GM10266 (cell line): ENCODE results near the gene GRK4.

Experiments used
- DNase-seq: peaks from one replicate; pipeline ENCODE4 v3.0.0; 2012; ENCODE audit errors: extremely low spot score
- CTCF ChIP-seq: IDR thresholded peaks from 2 replicates; pipeline ENCODE4 v1.5.1; 2012; ENCODE audit warnings: mild to moderate bottlenecking, low read depth; ENCODE audit not compliant: control insufficient read depth, insufficient read depth; ENCODE audit errors: missing control alignments

Gene GRK4

DNA sequence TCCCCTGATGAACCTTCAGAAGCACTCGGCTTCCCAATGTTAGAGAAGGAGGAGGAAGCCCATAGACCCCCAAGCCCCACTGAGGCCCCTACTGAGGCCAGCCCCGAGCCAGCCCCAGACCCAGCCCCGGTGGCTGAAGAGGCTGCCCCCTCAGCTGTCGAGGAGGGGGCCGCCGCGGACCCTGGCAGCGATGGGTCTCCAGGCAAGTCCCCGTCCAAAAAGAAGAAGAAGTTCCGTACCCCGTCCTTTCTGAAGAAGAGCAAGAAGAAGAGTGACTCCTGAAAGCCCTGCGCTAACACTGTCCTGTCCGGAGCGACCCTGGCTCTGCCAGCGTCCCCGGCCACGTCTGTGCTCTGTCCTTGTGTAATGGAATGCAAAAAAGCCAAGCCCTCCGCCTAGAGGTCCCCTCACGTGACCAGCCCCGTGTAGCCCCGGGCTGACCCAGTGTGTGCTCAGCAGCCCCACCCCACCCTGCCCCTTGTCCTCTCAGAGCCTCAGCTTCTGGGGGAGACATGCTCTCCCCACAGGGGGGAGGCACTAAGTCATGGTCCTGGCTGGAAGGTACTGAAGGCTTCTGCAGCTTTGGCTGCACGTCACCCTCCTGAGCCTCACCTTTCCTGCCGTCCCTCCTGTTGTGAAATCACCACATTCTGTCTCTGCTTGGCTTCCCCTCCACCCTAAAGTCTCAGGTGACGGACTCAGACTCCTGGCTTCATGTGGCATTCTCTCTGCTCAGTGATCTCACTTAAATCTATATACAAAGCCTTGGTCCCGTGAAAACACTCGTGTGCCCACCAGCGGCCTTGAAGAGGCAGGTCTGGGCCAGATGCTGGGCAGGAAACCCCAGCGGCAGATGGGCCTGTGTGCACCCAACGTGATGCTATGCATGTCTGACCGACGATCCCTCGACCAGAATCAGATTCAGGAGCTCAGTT lies 34.9 kb upstream of the GRK4 start:
- DNase-seq: no peak

DNA sequence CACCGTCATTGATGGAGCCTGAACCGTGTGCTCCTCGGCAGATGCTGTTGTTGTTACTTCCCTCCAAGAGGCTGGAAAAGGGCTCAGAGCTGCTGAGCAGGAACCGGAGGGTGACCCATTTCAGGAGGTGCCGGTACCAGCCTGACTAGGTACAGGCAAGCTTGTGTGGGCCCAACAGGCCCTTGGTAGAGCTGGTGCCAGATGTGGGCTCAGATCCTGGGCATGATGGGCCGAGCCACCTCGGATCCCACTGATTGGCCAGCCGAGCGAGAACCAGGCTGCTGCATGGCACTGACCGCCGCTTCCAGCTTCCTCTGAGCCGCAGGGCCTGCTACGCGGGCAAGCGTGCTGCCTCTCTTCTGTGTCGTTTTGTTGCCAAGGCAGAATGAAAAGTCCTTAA lies 33.9 kb upstream of the GRK4 start:
- no peak for DNase-seq
- TF ChIP-seq CTCF: no peak

More for the DNA sequence above, 34.9 kb upstream of the GRK4 start:
- no peak for TF ChIP-seq CTCF

DNA sequence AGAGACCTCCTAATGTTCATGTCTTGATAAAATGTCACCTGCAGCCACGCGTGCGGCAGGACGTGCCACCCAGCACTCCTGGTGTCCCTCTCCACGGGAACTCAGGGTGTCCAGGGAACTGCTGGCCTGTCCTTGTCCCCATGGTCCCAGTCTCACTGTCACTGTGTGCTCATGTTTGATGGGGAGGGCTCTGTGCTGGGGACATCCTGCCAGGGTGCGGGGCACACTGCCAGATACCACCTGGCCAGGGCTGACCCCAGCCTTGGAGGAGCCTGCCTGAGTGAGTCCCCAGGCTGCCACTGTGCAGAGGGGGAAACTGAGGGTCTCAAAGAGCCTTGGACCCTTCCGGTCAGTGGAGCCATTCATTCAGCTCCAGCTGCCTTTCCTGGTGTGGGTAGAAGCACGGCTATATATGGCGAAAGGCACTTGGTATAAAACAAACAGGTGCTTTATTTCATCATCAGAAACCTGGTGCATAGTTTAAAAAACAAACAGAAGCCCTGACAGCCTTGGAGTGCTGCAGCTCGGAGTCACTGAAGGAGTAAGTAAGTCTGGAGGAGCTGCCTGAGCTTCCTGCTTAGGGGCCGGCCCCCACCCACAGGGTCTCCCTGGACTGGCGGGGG lies 33.1 kb upstream of the GRK4 start:
- TF ChIP-seq CTCF: no peak
- DNase-seq: no peak

GRCh38 chr4:2930758-2931511 lies 32.4 kb upstream of the GRK4 start:
- TF ChIP-seq CTCF: no peak
- no peak for DNase-seq

- DNase-seq: peak; percentile 84
- TF ChIP-seq CTCF: peak; percentile 49
Observed at GRCh38 chr4:2931512-2932301, 31.7 kb upstream of the GRK4 start.

DNA sequence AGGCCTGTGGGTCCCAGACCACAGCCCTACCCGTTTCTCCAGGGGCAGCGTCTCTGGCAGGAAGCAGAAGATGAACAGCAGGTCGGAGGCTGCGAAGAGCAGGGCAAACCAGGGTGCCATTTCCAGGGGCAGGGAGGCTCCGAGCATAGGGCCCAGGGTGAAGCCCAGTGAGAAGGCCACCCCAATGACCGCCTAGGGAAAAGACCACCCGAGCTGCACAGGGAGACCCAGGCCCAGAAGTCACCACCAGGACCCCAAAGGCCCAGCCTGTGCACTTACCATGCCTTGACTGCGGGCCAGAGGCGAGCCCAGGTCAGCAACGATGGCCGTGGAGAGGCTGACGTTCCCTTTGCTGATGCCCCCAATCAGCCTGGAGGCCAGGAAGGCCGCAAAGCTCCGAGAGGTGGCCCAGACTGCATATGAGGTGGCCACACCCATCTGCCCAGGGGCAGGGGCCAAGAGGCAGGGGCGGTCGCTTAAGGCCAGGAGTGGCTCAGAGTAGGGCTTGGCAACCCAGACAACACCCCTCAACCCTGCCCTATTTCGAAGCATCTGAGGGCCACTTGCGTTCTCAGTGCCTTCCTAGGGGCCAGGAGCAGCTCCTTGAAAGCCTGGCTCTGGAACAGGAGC lies 30.9 kb upstream of the GRK4 start:
- no peak for TF ChIP-seq CTCF
- no peak for DNase-seq
